A673 (cell line): Measurements from ENCODE around the gene KCNJ18. TPM values are rescaled to one million over a fixed set of nuclear protein-coding genes. Genes with fewer than 3 reads are reported as not detected.
"Not testable (repeated sequence)": the region's sequence is repeated elsewhere in the genome, so short reads cannot be mapped to it uniquely, and the experiment has no call there.

Experiments used
- BruUV-seq: library from RNA; stranded (reverse); fragments of 400-500 nt; replicated peaks from 2 replicates; lab custom pipeline; 2021; lab: Mats Ljungman, UMichigan
- CTCF ChIA-PET: fragments of 300-600 bp; sonication (Branson Sonifier 250); formaldehyde crosslinking; loops from one replicate; lab custom pipeline; 2022; ENCODE audit warnings: antibody characterized with exemption; lab: Charles Lee
- POLR2A ChIA-PET: fragments of 300-600 bp; sonication (Branson Sonifier 250); formaldehyde crosslinking; loops from one replicate; lab custom pipeline; 2022; ENCODE audit warnings: antibody characterized with exemption; ENCODE audit not compliant: low non-redundant PET; lab: Charles Lee
- DNase-seq: peaks from one replicate; pipeline ENCODE4 v3.0.0-alpha.2; 2015; ENCODE audit warnings: low spot score
- H3K27ac ChIP-seq: fragments of 200-600 bp; sonication (generic); 2 replicates; pipeline ENCODE4 v1.5.1; 2016; ENCODE audit warnings: mixed run types, low read depth, mild to moderate bottlenecking, mixed read lengths, antibody characterized with exemption, low read length; ENCODE audit not compliant: poor library complexity, severe bottlenecking
- H3K27me3 ChIP-seq: fragments of 200-600 bp; sonication (generic); replicated peaks from 2 replicates; pipeline ENCODE4 v1.6.1; 2017; ENCODE audit warnings: mixed run types, low read depth, mild to moderate bottlenecking, mixed read lengths, antibody characterized with exemption, low read length; ENCODE audit not compliant: insufficient read depth, poor library complexity
- H3K36me3 ChIP-seq: fragments of 200-600 bp; sonication (generic); 2 replicates; pipeline ENCODE4 v1.6.1; 2016; ENCODE audit warnings: mixed run types, mild to moderate bottlenecking, mixed read lengths, antibody characterized with exemption, low read length; ENCODE audit not compliant: insufficient read depth, poor library complexity, severe bottlenecking
- H3K4me1 ChIP-seq: fragments of 200-600 bp; sonication (generic); 2 replicates; pipeline ENCODE4 v1.6.1; 2017; ENCODE audit warnings: mixed run types, mild to moderate bottlenecking, mixed read lengths, antibody characterized with exemption, low read length; ENCODE audit not compliant: insufficient read depth, poor library complexity, severe bottlenecking
- H3K4me3 ChIP-seq: fragments of 200-600 bp; sonication (generic); 2 replicates; pipeline ENCODE4 v1.5.1; 2016; ENCODE audit warnings: low read depth, mixed run types, mild to moderate bottlenecking, mixed read lengths, low read length; ENCODE audit not compliant: poor library complexity, severe bottlenecking
- H3K9me3 ChIP-seq: fragments of 200-600 bp; sonication (generic); 2 replicates; pipeline ENCODE4 v1.6.1; 2016; ENCODE audit warnings: mixed run types, low read depth, mild to moderate bottlenecking, mixed read lengths, antibody characterized with exemption, low read length; ENCODE audit not compliant: poor library complexity, severe bottlenecking
- CTCF ChIP-seq: fragments of 300-800, 200-600 bp; sonication (generic); conservative IDR thresholded peaks from 2 replicates; pipeline ENCODE4 v1.5.1; 2017; ENCODE audit warnings: low read depth, mild to moderate bottlenecking, antibody characterized with exemption, low read length, moderate library complexity, mixed read lengths
- EZH2 ChIP-seq: fragments of 200-600 bp; sonication (generic); IDR thresholded peaks from 2 replicates; pipeline ENCODE4 v1.6.1; 2017; ENCODE audit warnings: borderline replicate concordance, low read depth, mild to moderate bottlenecking, mixed read lengths, antibody characterized with exemption, low read length; ENCODE audit not compliant: poor library complexity, severe bottlenecking
- intact Hi-C: fragments of 100-400 bp; cut with micrococcal nuclease; formaldehyde crosslinking; loops from one replicate; pipeline ENCODE4 v1.10.0; 2022; ENCODE audit not compliant: unreplicated experiment
- total RNA-seq: library from RNA; stranded (reverse); gene quantifications from 2 replicates; pipeline ENCODE4 v1.2.3, GENCODE V29; 2021

Gene KCNJ18
- total RNA-seq, 1 experiment from 2014 or later: not detected

DNA sequence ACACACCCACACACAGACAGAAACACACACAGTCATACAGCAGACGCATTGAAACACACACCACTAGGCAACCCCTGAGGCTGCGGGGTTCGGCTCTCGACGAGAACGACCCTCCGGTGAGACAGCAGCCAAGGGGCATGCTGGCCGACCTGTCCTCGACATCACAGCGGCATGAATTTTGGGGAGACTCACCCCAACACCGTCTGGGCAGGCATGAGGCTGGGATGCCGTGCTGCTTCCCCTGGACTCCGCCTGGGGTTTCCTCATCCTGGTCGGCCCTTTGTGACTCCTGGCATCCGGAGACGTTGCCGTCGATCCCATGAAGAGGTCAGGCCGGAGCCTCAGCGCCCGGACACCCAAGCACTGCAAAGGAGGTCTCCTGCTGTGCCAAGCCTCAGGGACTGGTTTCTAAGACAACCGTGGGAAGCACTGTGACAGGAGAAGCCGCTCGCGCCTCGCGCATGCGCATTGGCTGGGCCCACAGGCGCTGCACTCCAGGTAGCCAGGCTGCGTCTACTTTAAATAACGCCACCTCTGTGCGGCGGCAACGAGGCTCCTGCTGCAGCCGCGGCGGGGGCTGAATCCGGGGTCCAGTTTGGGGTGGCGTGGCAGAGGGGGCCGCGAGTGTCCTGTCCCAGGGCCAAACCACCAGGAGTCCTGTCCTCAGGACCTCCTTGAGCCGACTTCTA is 13.8 kb upstream of the KCNJ18 start:
- POLR2A ChIA-PET: no interaction called here
- Histone ChIP-seq H3K4me3 (no peak overlapping the region), H3K36me3 (no peaks in the 10 kb centered on the region), H3K27ac (no peak overlapping the region), H3K27me3 (no peaks in the 10 kb centered on the region), H3K4me1 (no peaks in the 10 kb centered on the region), H3K9me3 (peaks cover 21% of the 10 kb centered on the region)
- intact Hi-C loops: no loop called here
- DNase-seq: no peak
- CTCF ChIA-PET: no interaction called here
- TF ChIP-seq EZH2: no peak
- TF ChIP-seq CTCF: no peak
- no TSS peak for BruUV-seq

GRCh38 chr17:21679256-21680146 is 12.8 kb upstream of the KCNJ18 start:
- BruUV-seq: no TSS peak
- no peak overlapping the region for H3K4me3 ChIP-seq
- ChIA-PET CTCF (no interaction called here), POLR2A (no interaction called here)
- TF ChIP-seq CTCF: no peak
- no peak for TF ChIP-seq EZH2
- H3K27ac ChIP-seq: no peak overlapping the region
- H3K4me1 ChIP-seq: no peaks in the 10 kb centered on the region
- intact Hi-C loops: no loop called here
- no peaks in the 10 kb centered on the region for H3K27me3 ChIP-seq
- DNase-seq: no peak
- H3K9me3 ChIP-seq: peaks cover 13% of the 10 kb centered on the region
- H3K36me3 ChIP-seq: no peaks in the 10 kb centered on the region

DNA sequence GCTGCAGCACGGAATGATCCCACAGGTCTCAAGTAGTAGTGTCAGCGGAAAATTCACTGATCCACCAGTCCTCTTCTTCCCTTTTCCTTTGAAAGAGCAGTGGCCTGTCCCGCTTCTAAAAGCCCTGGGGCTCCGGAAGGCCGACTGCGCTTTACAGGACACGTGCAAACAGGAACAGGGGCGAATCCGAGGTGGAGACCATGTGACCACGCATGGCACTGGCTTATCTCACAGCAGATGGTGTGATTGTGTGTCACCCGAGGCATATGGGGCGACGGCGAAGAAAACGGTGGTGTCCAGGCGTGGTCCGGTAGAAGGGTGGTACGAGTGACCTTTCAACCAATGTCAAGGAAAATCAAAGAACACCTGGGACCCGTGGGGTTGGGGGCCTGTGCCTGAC is 12.0 kb upstream of the KCNJ18 start:
- Histone ChIP-seq H3K4me3 (no peak overlapping the region), H3K27ac (no peak overlapping the region), H3K27me3 (no peaks in the 10 kb centered on the region), H3K36me3 (no peaks in the 10 kb centered on the region), H3K4me1 (no peaks in the 10 kb centered on the region), H3K9me3 (peaks cover 13% of the 10 kb centered on the region)
- ChIA-PET POLR2A (no interaction called here), CTCF (no interaction called here)
- DNase-seq: no peak
- BruUV-seq: no TSS peak
- intact Hi-C loops: no loop called here
- TF ChIP-seq EZH2: no peak
- no peak for TF ChIP-seq CTCF

DNA sequence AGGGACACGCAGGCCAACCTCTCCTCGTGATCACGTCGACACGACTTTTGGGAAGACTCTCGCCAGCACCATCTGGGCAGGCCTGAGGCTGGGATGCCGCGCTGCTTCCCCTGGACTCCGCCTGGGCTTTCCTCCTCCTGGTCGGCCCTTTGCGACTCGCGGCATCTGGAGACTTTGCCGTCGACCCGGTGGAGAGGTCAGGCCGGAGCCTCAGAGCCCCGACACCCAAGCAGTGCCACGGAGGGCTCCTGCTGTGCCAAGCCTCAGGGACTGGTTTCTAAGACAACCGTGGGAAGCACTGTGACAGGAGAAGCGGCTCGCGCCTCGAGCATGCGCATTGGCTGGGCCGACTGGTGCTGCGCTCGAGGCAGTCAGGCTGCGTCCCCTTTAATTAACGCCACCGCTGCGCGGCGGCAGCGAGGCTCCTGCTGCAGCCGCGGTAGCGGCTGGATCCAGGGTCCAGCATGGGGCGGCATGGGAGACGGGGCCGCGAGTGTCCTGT is 11.4 kb upstream of the KCNJ18 start:
- H3K27me3 ChIP-seq, DNase-seq, intact Hi-C loops, H3K27ac ChIP-seq, H3K4me3 ChIP-seq, CTCF ChIA-PET, H3K4me1 ChIP-seq, H3K36me3 ChIP-seq, BruUV-seq, POLR2A ChIA-PET: not testable (repeated sequence)
- H3K9me3 ChIP-seq: peaks cover 13% of the 10 kb centered on the region

DNA sequence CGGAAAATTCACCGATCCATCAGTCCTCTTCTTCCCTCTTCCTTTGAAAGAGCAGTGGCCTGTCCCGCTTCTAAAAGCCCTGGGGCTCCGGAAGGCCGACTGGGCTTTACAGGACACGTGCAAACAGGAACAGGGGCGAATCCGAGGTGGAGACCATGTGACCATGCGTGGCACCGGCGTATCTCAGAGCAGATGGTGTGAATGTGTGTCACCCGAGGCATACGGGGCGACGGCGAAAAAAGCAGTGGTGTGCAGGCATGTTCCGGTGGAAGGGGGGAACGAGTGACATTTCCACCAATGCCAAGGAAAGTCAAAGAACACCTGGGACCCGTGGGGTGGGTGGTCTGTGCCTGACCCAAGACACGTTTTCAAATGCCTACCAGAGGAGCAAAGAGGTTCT is 10.7 kb upstream of the KCNJ18 start:
- DNase-seq, H3K4me3 ChIP-seq, BruUV-seq, H3K27me3 ChIP-seq, intact Hi-C loops, H3K36me3 ChIP-seq, H3K27ac ChIP-seq, H3K4me1 ChIP-seq, POLR2A ChIA-PET, CTCF ChIA-PET: not testable (repeated sequence)
- peaks cover 15% of the 10 kb centered on the region for H3K9me3 ChIP-seq
